ENCODE measurements around the gene SWAP70.

The SWAP70 gene

GRCh38 chr11:9717040-9717357, 53.1 kb downstream of the SWAP70 start:
- DNase-seq (ENCODE audit: extremely low read depth, low read depth) = no peak
- no peak overlapping the region for H3K4me3 ChIP-seq (replicated peaks; ENCODE audit: low read depth, low read length)
- TF ChIP-seq CTCF (IDR thresholded peaks at IDR 0.05; ENCODE audit: low read depth, low read length, missing control alignments) = no peak

DNA sequence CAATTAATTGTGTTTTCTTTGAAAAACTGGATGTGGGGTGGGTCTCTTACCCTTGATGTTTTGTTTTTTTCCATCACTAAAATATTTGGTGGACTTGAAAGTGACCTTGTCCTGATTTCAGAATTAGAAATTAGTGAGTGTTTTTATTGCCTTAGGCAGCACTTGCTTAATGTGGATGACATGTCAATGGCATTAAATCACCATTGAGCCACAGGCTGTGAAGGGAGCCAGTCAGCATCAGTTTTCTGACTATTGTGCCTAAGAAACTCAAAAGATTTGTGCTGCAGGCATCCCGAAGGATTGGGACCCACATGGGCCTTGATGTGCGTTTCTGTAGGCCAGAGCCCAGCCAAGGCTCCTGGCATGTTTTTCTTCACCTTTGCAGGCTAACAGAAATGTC, 53.8 kb downstream of the SWAP70 start:
- DNase-seq (ENCODE audit: extremely low read depth, low read depth) = no peak
- H3K4me3 ChIP-seq (replicated peaks; ENCODE audit: low read depth, low read length) = no peak overlapping the region
- TF ChIP-seq CTCF (IDR thresholded peaks at IDR 0.05; ENCODE audit: low read depth, low read length, missing control alignments) = no peak

- no peak for TF ChIP-seq CTCF (IDR thresholded peaks at IDR 0.05; ENCODE audit: low read depth, low read length, missing control alignments)
- no peak overlapping the region for H3K4me3 ChIP-seq (replicated peaks; ENCODE audit: low read depth, low read length)
- no peak for DNase-seq (ENCODE audit: extremely low read depth, low read depth)
Observed at GRCh38 chr11:9718147-9718546, 54.3 kb downstream of the SWAP70 start.

GRCh38 chr11:9719566-9720289, 55.9 kb downstream of the SWAP70 start:
- H3K4me3 ChIP-seq (replicated peaks; ENCODE audit: low read depth, low read length) = no peak overlapping the region
- DNase-seq (ENCODE audit: extremely low read depth, low read depth) = no peak
- no peak for TF ChIP-seq CTCF (IDR thresholded peaks at IDR 0.05; ENCODE audit: low read depth, low read length, missing control alignments)

GRCh38 chr11:9720290-9720630, 56.4 kb downstream of the SWAP70 start:
- DNase-seq (ENCODE audit: extremely low read depth, low read depth) = no peak
- TF ChIP-seq CTCF (IDR thresholded peaks at IDR 0.05; ENCODE audit: low read depth, low read length, missing control alignments) = no peak
- H3K4me3 ChIP-seq (replicated peaks; ENCODE audit: low read depth, low read length) = no peak overlapping the region

GRCh38 chr11:9722023-9722422, 58.1 kb downstream of the SWAP70 start:
- no peak overlapping the region for H3K4me3 ChIP-seq (replicated peaks; ENCODE audit: low read depth, low read length)
- no peak for TF ChIP-seq CTCF (IDR thresholded peaks at IDR 0.05; ENCODE audit: low read depth, low read length, missing control alignments)
- no peak for DNase-seq (ENCODE audit: extremely low read depth, low read depth)

DNA sequence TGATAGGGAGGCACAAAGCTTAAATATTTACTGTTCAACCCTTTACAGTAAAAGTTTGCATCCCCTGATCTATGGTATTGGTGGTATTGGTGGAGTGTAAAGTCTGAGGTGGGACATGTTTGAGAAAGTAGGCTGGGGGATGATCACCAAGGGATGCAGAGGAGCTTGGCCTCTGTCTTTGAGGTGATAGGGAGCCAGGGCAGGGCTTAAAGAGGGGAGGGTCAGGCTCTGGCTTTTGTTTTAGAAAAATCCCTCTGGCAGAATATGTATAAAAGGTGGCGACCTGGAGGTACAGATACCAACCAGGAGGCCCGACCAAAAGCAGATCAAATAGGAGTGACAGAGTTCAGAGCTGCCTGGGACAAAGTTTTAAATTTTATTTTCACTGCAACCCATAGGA, 59.0 kb downstream of the SWAP70 start:
- no peak for DNase-seq (ENCODE audit: extremely low read depth, low read depth)
- no peak for TF ChIP-seq CTCF (IDR thresholded peaks at IDR 0.05; ENCODE audit: low read depth, low read length, missing control alignments)
- H3K4me3 ChIP-seq (replicated peaks; ENCODE audit: low read depth, low read length) = no peak overlapping the region
